NOMO-1 (cell line): ENCODE measurements around the gene PEX16.
A peak's percentile ranks its signal among the peaks of the same experiment; 100 is the strongest.
"Not testable (repeated sequence)": the region's sequence is repeated elsewhere in the genome, so short reads cannot be mapped to it uniquely, and the experiment has no call there.

Experiments
- DNase-seq, 2 experiments: peaks; one replicate each; lab custom pipeline; 2025; ENCODE audit not compliant: unreplicated experiment in 2 of 2; lab: John Stamatoyannopoulos, UW

The PEX16 gene

GRCh38 chr11:45918962-45919675 lies 1.4 kb upstream of the PEX16 start:
- DNase-seq: no peak

- DNase-seq: peak; percentile 61 to 71
These were observed 759 bp upstream of the PEX16 start for GRCh38 chr11:45918331-45918941.

- DNase-seq: no peak
These were observed 423 bp downstream of the PEX16 start for GRCh38 chr11:45917286-45917622.

GRCh38 chr11:45915446-45915845 lies 2.2 kb downstream of the PEX16 start:
- DNase-seq: no peak

GRCh38 chr11:45913942-45914635 lies 3.6 kb downstream of the PEX16 start:
- no peak for DNase-seq

GRCh38 chr11:45913514-45913913 lies 4.2 kb downstream of the PEX16 start:
- DNase-seq: no peak

- DNase-seq: no peak
These were observed 7.1 kb downstream of the PEX16 start for GRCh38 chr11:45910623-45911022.

- DNase-seq: no peak
These were observed 7.8 kb downstream of the PEX16 start for GRCh38 chr11:45909594-45910475.

- no peak for DNase-seq
These were observed 9.7 kb downstream of the PEX16 start for GRCh38 chr11:45907911-45908370.

GRCh38 chr11:45906965-45907611 lies 10.6 kb downstream of the PEX16 start, which contains the start of gene FREY1:
FREY1 (minus strand) TSS chr11:45907271; CDS start chr11:45907245, 26 bp downstream.
- DNase-seq: no peak

GRCh38 chr11:45906096-45906682 lies 11.5 kb downstream of the PEX16 start:
- DNase-seq: no peak

- DNase-seq: not testable (repeated sequence)
These were observed 12.1 kb downstream of the PEX16 start for GRCh38 chr11:45905576-45905975.

GRCh38 chr11:45905095-45905494 lies 12.6 kb downstream of the PEX16 start:
- DNase-seq: no peak

- no peak for DNase-seq
These were observed 13.3 kb downstream of the PEX16 start for GRCh38 chr11:45904309-45904915.

- DNase-seq: no peak
These were observed 15.0 kb downstream of the PEX16 start for GRCh38 chr11:45902452-45903380.

- DNase-seq: no peak
These were observed 16.1 kb downstream of the PEX16 start for GRCh38 chr11:45901626-45902025.

- DNase-seq: no peak
These were observed 16.6 kb downstream of the PEX16 start for GRCh38 chr11:45900916-45901617.
